GM19099 (cell line): ENCODE results near the gene MLXIPL.

Experiments
- POLR2A ChIP-seq: IDR thresholded peaks from 3 replicates; pipeline ENCODE4 v1.6.1; 2011; ENCODE audit warnings: low read depth; ENCODE audit not compliant: insufficient read length; ENCODE audit errors: extremely low read depth

Gene MLXIPL

DNA sequence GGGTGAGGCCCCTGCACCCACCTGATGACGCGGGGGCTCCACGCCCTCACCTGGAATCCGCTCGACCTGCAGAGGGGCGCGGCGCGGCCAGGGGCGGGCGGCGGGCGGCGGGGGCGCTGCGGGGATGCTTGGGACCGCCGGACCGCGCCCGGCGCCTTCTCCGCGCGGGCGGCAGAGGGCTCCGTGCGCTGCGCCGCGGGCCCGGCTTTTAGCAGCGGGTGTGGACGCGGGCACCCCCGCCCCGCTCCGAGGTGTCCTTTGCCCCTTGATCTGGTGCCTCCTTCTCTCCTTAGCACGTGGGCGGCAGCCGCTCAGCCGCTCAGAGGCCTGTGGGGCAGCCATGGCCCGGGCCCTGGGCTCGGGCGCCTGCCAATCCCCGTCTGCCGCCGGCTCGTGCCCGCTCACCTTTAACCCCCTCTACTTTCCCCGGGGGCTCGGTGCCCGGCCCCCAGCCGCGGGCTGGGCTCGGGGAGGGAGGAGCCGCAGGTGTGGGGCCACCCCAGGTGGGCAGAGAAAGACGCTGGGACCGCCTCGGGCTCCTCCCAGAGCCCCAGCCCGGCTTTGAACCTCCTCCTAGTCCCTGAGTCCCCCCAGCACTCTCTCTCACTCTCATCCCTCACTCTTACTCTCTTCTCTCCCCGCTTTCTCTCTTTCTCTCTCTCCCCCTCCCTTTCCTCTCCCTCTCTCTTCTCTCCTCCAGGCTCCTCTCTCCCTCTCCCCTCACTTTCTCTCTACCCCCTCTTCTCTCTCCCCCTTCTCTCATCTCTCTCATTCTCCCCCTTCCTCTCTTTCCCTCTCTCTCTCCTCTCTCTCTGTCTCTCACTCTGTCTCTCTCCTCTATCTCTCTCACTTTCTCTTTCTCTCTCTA is 23.6 kb upstream of the MLXIPL start:
- TF ChIP-seq POLR2A = no peak

- no peak for TF ChIP-seq POLR2A
Observed at GRCh38 chr7:73646785-73647724, 22.7 kb upstream of the MLXIPL start.

DNA sequence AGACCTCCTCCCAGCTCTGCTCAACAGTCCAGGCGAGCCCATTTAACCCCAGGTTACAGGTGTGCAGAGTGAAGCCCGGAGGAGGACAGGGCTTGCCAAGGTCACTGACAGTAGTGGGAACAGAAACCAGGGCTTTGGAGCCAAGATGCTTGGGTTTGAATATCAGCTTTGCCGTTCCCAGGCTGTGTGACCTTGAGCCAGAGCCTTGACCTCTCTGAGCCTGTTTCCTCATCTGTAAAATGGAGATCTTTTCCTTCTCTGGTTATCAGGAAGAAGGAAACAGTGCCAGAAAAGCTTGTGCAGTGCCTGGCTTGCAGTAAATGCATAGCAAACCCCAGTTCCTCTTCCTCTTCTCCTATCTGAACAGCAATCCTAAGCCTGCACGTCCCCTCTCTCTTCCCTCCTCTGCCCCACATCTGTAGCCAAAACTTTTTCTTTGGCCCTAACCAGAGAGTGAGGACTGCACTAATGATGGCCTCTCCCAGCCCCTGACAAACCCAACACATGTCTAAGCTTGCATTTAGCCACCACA is 21.4 kb upstream of the MLXIPL start:
- TF ChIP-seq POLR2A = no peak

DNA sequence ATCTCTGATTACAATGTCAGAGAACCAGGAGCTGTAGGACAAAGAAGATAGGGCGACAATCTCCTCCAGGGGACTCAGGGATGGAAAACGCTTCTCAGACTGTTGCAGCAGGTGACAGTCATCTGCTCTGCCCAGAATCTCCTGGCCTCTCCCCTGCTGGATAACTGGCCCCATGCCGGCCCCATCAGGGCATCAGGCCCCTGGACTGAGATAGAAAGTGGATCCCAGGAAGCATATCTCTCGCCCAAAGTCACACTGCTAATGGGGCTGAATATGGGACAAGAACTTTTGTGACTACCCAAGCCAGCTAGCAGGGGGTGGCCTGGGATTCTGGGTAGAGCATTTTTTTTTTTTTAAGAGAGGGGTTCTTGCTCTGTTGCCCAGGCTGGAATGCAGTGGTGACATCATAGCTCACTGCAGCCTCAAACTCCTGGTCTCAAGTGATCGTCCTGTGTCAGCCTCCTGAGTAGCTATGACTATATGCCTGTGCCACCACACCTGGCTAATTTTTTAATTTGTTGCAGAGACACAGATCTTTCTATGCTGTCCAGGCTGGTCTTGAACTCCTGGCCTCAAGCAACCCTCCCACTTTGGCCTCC is 20.5 kb upstream of the MLXIPL start:
- no peak for TF ChIP-seq POLR2A

DNA sequence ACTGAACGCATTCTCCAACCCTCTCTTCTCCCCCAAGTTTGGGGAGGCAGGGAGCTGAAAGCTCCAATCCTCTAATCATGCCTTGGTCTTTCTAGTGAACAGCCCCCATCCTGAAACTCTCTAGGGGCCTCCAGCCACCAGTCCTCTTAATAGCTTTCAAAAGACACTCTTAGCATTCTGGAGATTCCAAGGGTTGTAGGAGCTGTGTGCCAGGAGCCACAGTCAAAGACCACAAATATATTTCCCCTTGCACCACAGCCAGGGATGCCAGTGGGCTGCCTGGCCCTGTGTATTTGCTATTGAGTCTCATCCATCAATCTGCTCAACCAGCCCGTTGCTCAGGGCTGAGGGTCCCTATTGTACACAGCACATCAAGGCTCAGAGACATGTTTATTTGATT is 18.5 kb upstream of the MLXIPL start:
- no peak for TF ChIP-seq POLR2A

DNA sequence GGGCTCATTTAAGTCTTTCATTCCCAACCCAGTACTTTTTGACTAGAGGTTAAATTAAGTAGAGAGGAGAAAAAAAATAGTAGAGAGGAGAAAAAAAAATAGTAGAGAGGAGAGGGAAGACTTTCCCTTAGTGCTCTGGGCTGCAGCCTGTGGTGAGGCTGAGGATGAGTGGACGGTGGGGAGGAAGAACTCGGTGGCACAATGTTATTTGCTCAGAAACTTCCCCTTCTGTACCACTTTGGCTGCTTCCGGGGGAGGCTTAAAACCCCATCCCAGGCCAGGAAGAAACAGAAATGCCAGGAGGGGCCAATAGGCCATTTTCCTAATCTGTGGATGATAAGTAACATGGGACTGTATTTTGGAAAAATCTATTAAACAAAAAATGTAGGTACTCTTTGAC is 14.6 kb upstream of the MLXIPL start:
- no peak for TF ChIP-seq POLR2A

DNA sequence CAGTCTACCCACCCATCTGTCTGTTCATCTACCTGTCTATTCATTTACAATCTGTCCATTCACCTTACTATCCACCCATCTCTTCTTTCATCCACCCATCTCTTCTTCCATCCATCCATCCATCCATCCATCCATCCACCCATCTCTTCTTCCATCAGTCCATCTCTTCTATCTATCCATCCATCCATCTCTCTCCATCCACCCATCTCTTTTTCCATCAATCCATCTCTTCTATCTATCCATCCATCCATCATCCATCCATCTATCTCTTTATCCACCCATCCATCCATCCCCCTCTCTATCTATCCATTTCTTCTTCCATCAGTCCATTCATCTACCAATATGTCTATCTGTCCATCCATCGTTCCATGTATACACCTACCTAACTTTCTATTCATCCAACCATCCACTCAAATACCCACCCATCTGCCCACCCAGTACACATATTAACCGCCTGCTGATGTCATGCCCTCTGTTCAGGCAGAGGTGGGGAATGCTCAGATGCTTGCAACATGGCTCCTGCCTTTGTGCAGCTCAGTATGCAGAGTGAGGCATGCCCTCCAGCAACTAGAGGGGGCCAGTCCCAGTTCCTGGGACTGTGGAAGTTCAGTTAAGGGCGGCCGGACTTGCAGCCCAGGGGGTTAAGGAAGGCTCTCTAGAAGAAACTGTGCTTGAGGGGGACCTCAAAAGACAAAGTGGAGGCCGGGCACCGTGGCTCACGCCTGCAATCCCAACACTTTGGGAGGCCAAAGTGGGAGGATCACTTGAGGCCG is 11.3 kb upstream of the MLXIPL start:
- TF ChIP-seq POLR2A = no peak

GRCh38 chr7:73633844-73634243 is 9.5 kb upstream of the MLXIPL start:
- TF ChIP-seq POLR2A = no peak

GRCh38 chr7:73633323-73633722 is 9.0 kb upstream of the MLXIPL start:
- no peak for TF ChIP-seq POLR2A

DNA sequence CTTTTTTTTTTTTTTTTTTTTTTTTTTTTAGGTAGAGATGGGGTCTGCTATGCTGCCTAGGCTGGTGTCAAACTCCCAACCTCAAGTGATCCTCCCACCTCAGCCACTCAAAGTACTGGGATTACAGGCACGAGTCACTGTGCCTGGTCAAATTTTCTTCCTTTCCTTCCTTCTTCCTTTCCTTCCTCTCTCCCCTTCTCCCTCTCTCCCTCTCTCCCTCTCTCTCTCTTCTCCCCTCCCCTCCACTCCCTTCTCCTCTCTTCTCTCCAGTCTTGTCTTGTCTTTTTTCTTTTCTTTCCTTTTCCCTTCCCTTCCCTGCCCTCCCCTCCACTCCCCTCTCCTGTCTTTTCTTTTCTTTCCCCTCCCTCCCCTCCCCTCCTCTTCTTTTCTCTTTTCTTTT is 7.2 kb upstream of the MLXIPL start:
- no peak for TF ChIP-seq POLR2A

DNA sequence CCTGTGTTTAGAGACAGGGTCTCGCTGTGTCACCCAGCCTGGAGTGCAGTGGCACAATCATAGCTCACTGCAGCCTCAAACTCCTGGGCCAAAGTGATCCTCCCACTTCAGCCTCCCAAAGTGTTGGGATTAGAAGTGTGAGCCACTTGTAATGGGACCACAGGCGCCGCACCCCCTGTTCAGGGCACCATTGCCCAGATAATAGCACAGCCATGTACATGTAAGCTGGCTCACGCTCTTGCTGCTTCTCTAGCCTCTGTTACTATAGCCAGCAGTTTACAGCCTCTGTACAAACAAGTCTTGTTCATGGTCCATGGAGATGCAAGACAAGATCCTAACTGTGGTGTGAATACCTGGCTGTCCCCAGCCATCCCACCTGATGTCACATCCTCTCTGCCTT is 4.2 kb upstream of the MLXIPL start:
- no peak for TF ChIP-seq POLR2A

DNA sequence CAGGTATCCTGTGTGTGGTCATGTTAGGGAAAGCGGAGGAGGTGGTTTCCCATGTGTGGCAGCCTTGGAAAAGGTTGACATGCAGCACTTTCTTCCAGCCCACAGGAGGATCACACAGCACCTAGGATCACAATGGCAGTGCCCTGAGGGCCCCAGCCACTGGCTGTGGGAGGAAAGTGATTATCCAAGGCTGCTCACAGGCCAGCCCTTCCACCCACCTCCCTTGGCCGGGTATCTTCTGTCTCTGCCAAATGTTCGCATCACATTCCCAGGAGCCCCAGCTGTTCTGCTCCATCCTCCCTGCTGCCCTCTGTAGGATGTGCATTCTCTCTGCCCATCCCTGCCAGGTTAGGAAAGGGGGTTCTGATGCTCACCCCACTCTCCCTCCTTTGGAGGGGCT is 2.5 kb upstream of the MLXIPL start:
- no peak for TF ChIP-seq POLR2A

GRCh38 chr7:73625276-73625675 is 954 bp upstream of the MLXIPL start:
- no peak for TF ChIP-seq POLR2A

- TF ChIP-seq POLR2A = no peak
Observed at GRCh38 chr7:73624669-73625001, 313 bp upstream of the MLXIPL start.
